ENCODE results near the gene ZNF483.

GRCh38 chr9:111613436-111614040 is 88.6 kb downstream of the ZNF483 start:
- no peak for TF ChIP-seq CTCF (optimal IDR thresholded peaks at IDR 0.05 in 1 of 3, IDR thresholded peaks at IDR 0.05 in 1 of 3, conservative IDR thresholded peaks at IDR 0.05 in 1 of 3; ENCODE audit: extremely low read depth in 1 of 3, insufficient read depth in 2 of 3, low read length in 3 of 3)
- no peak for TF ChIP-seq EZH2 (IDR thresholded peaks at IDR 0.05; ENCODE audit: low read length)

Measured in keratinocyte (primary cell).